ENCODE data around the gene MED15.

- TF ChIP-seq CTCF (IDR thresholded peaks at IDR 0.05) = no peak
- TF ChIP-seq POLR2AphosphoS5 (IDR thresholded peaks at IDR 0.05; ENCODE audit: low read depth, low read length) = no peak
Measured at GRCh38 chr22:20632518-20632917, 125.1 kb downstream of the MED15 start.
